22Rv1 (cell line): Measurements from ENCODE around the gene C20orf204.

Experiments used
- H3K27ac ChIP-seq: fragments of 450-650 bp; 2 replicates; pipeline ENCODE4 v1.5.1; 2017
- ZFX ChIP-seq: fragments of 450-650 bp; IDR thresholded peaks from 2 replicates; pipeline ENCODE4 v1.6.1; 2017; ENCODE audit warnings: antibody characterized with exemption, borderline replicate concordance
- TF ChIP-seq, protein P1 (sequence below): fragments of 450-650 bp; IDR thresholded peaks from 2 replicates; pipeline ENCODE4 v1.5.1; 2017; ENCODE audit warnings: mild to moderate bottlenecking

Gene C20orf204

DNA sequence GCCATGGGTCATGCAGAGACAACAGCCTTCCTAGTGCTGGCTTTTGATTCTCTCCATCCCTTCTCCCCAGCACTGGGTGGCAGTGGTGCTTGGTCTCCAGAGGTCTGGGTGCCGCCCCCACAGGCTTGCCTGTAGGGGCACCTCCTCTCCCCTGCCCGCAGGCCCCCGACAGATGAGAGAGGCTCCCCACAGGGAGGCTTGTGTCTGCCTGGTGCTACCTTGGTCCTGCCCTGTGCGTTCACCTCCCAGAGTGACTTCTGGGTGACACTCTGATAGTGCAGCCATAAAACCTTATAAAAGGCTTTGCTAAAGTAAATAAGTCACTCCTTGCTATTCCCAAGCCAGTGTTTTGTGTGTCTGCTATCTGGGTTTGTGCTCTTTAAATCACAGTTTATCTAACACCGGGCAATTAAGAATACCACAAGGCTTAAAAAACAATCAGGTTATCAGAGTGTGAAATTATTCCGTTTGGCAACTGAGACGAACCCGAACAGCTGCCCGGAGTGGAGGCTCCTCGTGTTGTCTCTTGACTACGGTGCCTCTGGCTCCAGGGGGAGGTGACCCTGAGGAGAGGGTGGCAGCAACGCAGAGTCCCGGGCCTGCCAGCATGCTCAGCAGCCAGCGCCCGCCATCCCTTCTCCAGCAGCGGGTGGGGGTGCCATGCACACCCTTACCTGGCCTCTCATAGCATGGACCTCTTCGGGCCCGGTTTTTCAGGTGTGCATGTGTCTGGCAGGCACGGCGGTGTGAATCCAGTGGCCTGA, 5.4 kb upstream of the C20orf204 start:
- no peak for TF ChIP-seq ZFX
- TF ChIP-seq, protein P1, sequence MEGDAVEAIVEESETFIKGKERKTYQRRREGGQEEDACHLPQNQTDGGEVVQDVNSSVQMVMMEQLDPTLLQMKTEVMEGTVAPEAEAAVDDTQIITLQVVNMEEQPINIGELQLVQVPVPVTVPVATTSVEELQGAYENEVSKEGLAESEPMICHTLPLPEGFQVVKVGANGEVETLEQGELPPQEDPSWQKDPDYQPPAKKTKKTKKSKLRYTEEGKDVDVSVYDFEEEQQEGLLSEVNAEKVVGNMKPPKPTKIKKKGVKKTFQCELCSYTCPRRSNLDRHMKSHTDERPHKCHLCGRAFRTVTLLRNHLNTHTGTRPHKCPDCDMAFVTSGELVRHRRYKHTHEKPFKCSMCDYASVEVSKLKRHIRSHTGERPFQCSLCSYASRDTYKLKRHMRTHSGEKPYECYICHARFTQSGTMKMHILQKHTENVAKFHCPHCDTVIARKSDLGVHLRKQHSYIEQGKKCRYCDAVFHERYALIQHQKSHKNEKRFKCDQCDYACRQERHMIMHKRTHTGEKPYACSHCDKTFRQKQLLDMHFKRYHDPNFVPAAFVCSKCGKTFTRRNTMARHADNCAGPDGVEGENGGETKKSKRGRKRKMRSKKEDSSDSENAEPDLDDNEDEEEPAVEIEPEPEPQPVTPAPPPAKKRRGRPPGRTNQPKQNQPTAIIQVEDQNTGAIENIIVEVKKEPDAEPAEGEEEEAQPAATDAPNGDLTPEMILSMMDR = no peak
- no peak overlapping the region for H3K27ac ChIP-seq

DNA sequence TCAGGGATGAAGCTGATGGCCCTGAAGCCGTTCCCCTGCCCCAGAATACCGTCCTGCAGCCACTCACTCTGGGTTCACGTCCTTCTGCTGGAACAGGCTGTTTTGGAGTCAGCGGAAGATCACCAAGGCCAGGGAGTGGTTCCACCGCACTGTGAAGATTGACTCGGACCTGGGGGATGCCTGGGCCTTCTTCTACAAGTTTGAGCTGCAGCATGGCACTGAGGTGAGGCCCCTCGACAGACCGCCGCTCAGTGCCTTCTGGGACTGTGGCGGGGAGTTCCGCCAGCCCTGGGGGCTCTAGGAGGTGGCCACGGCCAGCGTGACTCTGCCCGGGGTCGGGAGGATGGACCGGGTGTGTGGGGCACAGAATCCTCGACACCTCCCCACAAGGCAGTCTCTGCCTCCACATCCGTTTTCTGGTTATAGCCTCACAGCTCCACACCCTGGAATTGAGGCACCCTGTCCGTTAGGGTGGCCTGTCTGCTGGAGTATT, 4.1 kb upstream of the C20orf204 start:
- H3K27ac ChIP-seq = no peak overlapping the region
- TF ChIP-seq, protein P1 = no peak
- no peak for TF ChIP-seq ZFX

DNA sequence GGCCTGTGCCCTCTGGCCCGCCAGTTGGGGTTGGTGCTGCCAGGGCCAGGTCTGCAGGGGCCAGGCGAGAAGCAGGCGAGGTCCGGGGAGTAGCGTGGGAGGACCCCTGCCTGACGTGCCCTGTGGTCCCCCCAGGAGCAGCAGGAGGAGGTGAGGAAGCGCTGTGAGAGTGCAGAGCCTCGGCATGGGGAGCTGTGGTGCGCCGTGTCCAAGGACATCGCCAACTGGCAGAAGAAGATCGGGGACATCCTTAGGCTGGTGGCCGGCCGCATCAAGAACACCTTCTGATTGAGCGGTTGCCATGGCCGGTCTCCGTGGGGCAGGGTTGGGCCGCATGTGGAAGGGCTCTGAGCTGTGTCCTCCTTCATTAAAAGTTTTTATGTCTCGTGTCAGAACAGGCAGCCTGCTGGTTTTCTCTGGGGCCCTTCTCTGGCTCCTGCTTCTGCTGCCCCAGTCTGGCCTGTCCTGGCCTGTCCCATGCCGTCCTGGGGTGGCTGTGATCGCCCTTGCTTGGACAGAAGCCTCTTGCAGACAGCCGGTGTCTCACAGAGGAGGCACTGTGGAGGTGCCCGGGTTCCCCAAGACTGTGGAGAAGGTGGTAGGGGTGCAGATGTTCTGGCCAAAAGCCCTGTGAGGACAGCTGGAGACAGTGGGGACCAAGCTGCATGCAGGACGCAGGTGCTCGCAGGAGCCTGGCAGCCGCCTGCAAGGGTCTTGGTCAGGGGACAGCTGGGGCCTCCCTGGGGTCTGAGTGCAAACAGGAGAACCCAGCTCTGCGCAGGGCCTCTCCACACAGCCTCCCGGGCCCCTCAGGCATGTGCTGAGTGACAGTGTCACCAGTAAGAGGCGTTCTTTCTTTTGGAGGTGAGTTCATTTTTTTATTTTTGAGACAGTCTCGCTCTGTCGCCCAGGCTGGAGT, 3.0 kb upstream of the C20orf204 start:
- no peak overlapping the region for H3K27ac ChIP-seq
- TF ChIP-seq, protein P1 = no peak
- no peak for TF ChIP-seq ZFX

DNA sequence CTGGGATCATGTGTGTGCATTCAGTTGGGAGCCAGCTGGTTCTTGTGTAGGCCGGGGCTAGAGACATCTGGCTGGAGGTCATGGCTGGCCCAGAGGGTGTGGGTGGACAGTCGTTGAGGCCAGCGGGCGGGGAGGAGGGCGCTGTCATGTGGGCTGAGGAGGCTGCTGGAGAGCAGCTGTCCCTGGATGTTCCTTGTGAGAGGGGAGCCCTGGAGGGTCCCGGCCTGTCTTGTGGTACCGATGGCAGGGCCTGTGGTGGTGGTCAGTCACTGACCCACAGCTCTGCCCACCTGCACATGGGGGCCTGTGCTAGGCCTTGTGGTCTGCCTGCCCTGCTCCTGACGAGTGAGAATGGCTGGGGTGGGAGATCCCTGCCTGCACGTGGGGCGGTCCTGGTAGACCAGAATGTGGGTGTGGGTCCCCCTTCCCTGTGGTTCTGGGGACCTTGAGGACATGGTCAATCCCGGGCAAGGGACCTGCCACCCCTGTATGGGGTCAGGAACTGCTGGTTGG, 1.9 kb upstream of the C20orf204 start:
- no peak overlapping the region for H3K27ac ChIP-seq
- TF ChIP-seq, protein P1 = no peak
- no peak for TF ChIP-seq ZFX

DNA sequence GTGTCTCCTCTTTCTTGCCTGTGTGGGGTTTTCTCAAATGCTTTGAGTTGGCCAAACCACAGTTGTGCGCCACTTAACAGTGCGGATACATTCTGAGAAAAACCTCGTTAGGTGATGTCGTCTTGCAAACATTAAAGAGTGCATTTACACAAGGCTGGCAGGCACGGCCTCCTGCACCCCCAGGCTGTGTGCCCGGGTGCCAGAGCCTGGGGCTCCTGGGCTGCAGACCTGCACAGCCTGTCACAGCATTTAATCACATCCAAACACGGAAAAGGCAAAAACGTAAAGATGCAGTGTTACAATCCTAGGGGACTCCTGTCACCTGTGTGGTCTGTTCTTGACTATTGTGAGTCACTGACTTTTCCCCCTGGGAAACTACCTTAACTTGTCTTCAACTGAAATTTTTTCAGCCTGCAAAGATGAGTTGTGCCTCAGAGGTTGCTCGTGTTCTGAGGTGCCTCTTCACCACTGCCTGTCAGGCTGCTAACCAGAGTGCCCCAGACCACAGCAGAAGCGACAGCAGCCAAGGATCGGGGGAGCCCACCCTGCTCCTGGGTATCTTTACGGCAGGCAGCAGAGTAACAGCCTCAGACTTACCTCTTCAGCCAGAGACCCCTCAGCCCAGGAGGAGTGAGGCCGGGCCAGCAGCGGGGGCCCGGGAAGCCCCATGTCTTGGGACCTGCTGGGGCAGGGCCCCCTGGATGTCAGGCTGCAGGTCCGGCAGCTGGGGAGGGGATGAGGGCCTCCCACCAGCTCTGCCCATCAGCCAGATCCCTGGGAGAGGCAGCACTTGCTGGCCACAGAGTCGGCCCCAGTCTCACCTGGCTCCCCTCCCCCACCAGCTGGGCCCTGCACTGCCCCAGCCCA, 683 bp upstream of the C20orf204 start:
- H3K27ac ChIP-seq = no peak overlapping the region
- no peak for TF ChIP-seq ZFX
- TF ChIP-seq, protein P1 = no peak

DNA sequence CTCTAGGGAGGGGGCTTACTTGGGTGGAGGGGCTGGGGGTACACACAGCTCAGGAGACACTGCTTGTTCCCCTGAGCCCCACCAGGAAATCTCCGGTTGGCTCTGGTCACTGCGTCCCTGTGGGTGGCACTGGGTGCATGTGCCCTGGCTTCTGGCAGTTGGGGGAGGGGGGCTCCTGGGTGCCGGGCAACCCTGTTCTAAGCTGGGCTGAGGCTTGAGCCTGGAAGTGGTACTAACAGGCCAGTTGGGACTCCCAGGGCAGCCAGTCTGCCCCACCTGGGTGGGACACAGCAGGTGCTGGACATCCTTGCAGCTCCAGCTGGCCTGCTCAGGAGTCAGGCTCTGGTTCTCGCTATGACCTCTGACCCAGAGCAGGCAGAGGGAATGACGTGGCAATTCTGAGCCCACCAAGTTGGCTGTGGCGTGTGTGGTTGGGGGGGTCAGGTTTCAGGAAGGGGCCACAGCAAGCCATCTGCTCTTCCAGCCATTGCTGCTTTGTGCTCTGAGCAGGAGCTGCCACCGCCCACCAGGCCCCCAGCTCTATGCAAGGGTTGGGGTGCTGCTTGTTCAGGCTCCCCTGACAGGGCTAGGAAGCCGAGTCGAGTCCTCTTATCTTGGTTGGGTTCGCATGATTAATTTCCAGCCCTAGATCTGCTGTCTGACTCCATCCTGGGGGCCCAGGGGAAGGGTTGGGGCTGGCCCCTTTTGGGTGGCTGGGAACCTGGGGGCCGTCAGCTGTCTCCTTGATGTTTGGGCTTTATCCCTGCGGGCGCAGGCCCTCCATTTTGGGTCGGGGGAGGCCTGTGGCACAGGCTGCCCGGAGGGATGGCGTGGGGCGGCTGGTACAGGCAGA, 590 bp downstream of the C20orf204 start:
- TF ChIP-seq, protein P1 = no peak
- no peak for TF ChIP-seq ZFX

More for the DNA sequence above, 590 bp downstream of the C20orf204 start:
- no peak overlapping the region for H3K27ac ChIP-seq
